GM18511 (cell line): Measurements from ENCODE around the gene DCAF5.
"Not testable (repeated sequence)": the region's sequence is repeated elsewhere in the genome, so short reads cannot be mapped to it uniquely, and the experiment has no call there.

Source experiments
- ATAC-seq: cut with Tn5 transposase; IDR thresholded peaks from one replicate; pipeline ENCODE4 v1.9.1; 2021; ENCODE audit warnings: mild to moderate bottlenecking, moderate library complexity; ENCODE audit not compliant: unreplicated experiment

Gene DCAF5

GRCh38 chr14:69152902-69153151 lies at the start of gene DCAF5:
Gene DCAF5 (minus strand): TSS chr14:69153119. CDS start chr14:69152978, 141 bp downstream.
- ATAC-seq = no peak

- ATAC-seq = no peak
Observed at GRCh38 chr14:69199786-69200185, 46.9 kb upstream of the DCAF5 start.

GRCh38 chr14:69193721-69194120 lies 40.8 kb upstream of the DCAF5 start:
- ATAC-seq = no peak

- ATAC-seq = peak; percentile 88
Observed at GRCh38 chr14:69191340-69192111, 38.6 kb upstream of the DCAF5 start, which contains the start of gene EXD2. Gene EXD2 (plus strand): TSS chr14:69191498. CDS start chr14:69209471, 17,973 bp downstream.

- ATAC-seq = no peak
Observed at GRCh38 chr14:69190191-69190590, 37.3 kb upstream of the DCAF5 start.

- no peak for ATAC-seq
Observed at GRCh38 chr14:69183735-69184134, 30.8 kb upstream of the DCAF5 start.

- not testable (repeated sequence) for ATAC-seq
Observed at GRCh38 chr14:69182580-69182979, 29.7 kb upstream of the DCAF5 start.

GRCh38 chr14:69181491-69181890 lies 28.6 kb upstream of the DCAF5 start:
- ATAC-seq = no peak

GRCh38 chr14:69175130-69175529 lies 22.2 kb upstream of the DCAF5 start:
- ATAC-seq = no peak

- ATAC-seq = no peak
Observed at GRCh38 chr14:69171569-69171968, 18.6 kb upstream of the DCAF5 start.

GRCh38 chr14:69170839-69171238 lies 17.9 kb upstream of the DCAF5 start:
- ATAC-seq = no peak

- ATAC-seq = not testable (repeated sequence)
Observed at GRCh38 chr14:69165787-69166186, 12.9 kb upstream of the DCAF5 start.

GRCh38 chr14:69161590-69161989 lies 8.7 kb upstream of the DCAF5 start:
- ATAC-seq = no peak

- no peak for ATAC-seq
Observed at GRCh38 chr14:69156224-69156623, 3.3 kb upstream of the DCAF5 start.

- ATAC-seq = no peak
Observed at GRCh38 chr14:69154779-69155178, 1.9 kb upstream of the DCAF5 start.

- ATAC-seq = no peak
Observed at GRCh38 chr14:69153873-69154270, 953 bp upstream of the DCAF5 start.

GRCh38 chr14:69153152-69153872 lies 393 bp upstream of the DCAF5 start:
- ATAC-seq = peak; percentile 90

- ATAC-seq = no peak
Observed at GRCh38 chr14:69152181-69152901, 578 bp downstream of the DCAF5 start.

GRCh38 chr14:69151458-69152180 lies 1.3 kb downstream of the DCAF5 start:
- peak; percentile 46 for ATAC-seq

GRCh38 chr14:69149461-69150244 lies 3.3 kb downstream of the DCAF5 start:
- ATAC-seq = no peak
